Superior temporal gyrus (tissue), 1 donor: Measurements from ENCODE around the gene UCN2.
"Not testable (repeated sequence)": the region's sequence is repeated elsewhere in the genome, so short reads cannot be mapped to it uniquely, and the experiment has no call there.

Source experiments
- DNase-seq: peaks from one replicate; pipeline ENCODE4 v3.0.0-alpha.2; 2016; ENCODE audit errors: extremely low spot score

The UCN2 gene

GRCh38 chr3:48536116-48536515 lies 27.5 kb downstream of the UCN2 start:
- no peak for DNase-seq

- no peak for DNase-seq
These were observed 28.0 kb downstream of the UCN2 start for GRCh38 chr3:48535578-48535977.

DNA sequence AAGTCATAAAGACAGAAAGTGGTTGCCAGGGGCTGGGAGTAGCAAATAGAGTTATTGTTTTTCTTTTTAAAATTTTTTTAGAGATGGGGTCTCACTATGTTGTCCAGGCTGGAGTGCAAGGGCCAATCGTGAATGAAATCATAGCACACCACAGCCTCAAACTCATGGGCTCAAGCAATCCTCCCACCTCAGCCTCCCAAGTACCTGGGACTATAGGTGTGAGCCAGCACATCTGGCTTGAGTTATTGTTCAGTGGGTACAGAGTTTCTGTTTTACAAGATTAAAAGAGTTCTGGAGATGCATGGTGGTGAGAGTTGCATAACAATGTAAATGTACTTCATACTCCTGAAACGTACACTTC lies 30.6 kb downstream of the UCN2 start:
- no peak for DNase-seq

DNA sequence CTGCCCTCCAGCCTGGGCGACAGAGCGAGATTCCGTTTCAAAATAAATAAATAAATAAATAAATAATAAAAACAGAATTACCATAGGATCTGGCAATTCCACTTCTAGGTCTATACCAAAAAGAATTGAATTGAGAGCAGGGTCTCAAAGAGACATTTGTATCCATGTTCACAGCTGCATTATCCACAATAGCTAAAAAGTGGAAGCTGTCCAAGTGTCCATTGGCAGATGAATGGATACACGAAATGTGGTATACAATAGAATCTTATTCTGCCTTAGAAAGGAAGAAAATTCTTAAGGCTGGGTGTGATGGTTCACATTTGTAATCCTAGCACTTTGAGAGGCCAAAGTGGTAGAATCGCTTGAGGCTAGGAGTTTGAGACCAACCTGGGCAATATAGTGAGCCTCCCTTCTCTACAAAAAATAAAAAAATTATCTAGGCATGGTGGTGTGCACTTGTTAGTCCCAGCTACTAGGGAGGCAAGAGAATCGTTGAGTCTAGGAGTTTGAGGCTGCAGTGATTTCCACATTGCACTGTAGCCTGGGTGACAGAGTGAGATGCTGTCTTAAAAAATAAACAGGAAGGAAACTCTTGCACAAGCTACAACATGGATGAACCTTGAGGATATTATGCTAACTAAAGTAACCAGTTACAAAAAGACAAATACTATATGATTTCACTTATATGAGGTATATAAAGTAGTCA lies 31.2 kb downstream of the UCN2 start:
- peak; percentile 95 for DNase-seq

GRCh38 chr3:48530701-48531100 lies 32.9 kb downstream of the UCN2 start:
- DNase-seq, result not testable (repeated sequence)

DNA sequence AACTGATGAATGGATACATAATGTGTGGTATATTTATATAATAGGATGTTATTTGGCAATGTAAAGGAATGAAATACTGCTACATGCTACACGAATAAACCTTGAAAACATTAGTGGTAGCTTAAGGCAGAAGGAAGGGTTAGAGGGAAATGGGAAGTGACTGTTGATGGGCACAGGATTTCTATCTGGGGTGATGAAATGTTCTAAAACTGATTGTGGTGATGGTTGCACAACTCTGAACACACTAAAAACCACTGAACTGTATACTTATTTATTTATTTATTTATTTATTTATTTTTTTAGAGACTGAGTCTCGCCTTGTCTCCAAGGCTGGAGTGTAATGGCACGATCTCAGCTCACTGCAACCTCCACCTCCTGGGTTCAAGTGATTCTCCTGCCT lies 34.8 kb downstream of the UCN2 start:
- no peak for DNase-seq

DNA sequence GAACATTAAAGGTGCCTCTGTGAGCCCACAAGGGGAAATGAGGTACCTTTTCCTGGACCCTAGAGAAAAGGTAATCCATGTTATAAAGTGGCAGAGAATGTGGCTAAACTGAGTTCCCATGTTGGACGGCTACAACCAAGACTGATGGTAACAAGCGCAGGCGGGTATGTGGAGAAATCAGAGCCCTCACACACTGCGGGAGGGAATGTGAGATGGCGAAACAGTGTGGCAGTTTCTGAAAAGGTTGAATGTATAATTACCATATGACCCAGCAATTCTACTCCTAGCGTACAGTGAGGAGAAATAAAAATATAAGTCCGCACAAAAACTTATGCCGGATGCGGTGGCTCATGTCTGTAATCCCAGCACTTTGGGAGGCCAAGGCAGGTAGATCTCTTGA lies 35.5 kb downstream of the UCN2 start:
- no peak for DNase-seq

DNA sequence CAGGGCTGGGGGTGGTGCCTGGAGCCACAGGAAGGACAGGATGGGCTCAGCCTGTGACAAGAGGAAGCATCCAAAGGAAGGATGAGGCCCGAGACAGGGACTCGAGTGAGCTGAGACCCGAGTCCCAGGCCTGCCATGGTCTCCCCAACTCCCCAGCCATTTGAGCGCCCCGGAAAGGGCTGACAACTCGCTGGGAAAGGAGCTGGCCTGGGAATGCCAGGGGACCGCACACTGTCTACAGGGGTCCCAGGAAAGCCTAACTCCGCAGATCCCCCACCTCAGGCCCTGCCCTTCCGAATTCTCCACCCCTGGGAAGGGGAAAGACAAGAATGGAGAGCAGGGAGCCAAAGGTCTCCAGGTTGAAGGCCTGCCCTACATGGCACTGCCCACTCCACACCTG lies 38.6 kb downstream of the UCN2 start:
- DNase-seq, result no peak

GRCh38 chr3:48521635-48522034 lies 41.9 kb downstream of the UCN2 start:
- no peak for DNase-seq

- no peak for DNase-seq
These were observed 44.3 kb downstream of the UCN2 start for GRCh38 chr3:48519277-48519643.

- no peak for DNase-seq
These were observed 44.8 kb downstream of the UCN2 start for GRCh38 chr3:48518638-48519276.

GRCh38 chr3:48518069-48518468 lies 45.5 kb downstream of the UCN2 start:
- no peak for DNase-seq

GRCh38 chr3:48516571-48516970 lies 47.0 kb downstream of the UCN2 start:
- no peak for DNase-seq

GRCh38 chr3:48514431-48515227 lies 49.0 kb downstream of the UCN2 start:
- DNase-seq, result no peak
